Glutamatergic neuron (in vitro differentiated cells): ENCODE results near the gene SHOC1. TPM values are rescaled to one million over a fixed set of nuclear protein-coding genes. Genes with fewer than 3 reads are reported as not detected.

ENCODE experiments used
- DNase-seq: peaks from one replicate; pipeline ENCODE4 v3.0.0; 2022
- H3K27ac Mint-ChIP-seq: one replicate; pipeline ENCODE4 v1.8.0; 2020; ENCODE audit warnings: mild to moderate bottlenecking, mixed read lengths, inconsistent platforms; ENCODE audit not compliant: unreplicated experiment
- H3K27me3 Mint-ChIP-seq: one replicate; pipeline ENCODE4 v1.8.0; 2020; ENCODE audit warnings: mild to moderate bottlenecking, moderate library complexity, mixed read lengths, inconsistent platforms; ENCODE audit not compliant: unreplicated experiment
- H3K36me3 Mint-ChIP-seq: one replicate; pipeline ENCODE4 v1.8.0; 2020; ENCODE audit warnings: mild to moderate bottlenecking, mixed read lengths, inconsistent platforms; ENCODE audit not compliant: unreplicated experiment
- H3K4me1 Mint-ChIP-seq: one replicate; pipeline ENCODE4 v1.8.0; 2020; ENCODE audit warnings: mild to moderate bottlenecking, low read depth, mixed read lengths, inconsistent platforms; ENCODE audit not compliant: unreplicated experiment
- H3K4me3 Mint-ChIP-seq: one replicate; pipeline ENCODE4 v1.8.0; 2020; ENCODE audit warnings: mild to moderate bottlenecking, mixed read lengths, inconsistent platforms; ENCODE audit not compliant: unreplicated experiment
- H3K9me3 Mint-ChIP-seq: one replicate; pipeline ENCODE4 v1.8.0; 2020; ENCODE audit warnings: mild to moderate bottlenecking, moderate library complexity, mixed read lengths, inconsistent platforms; ENCODE audit not compliant: unreplicated experiment
- CTCF ChIP-seq: fragments of 200-600 bp; sonication (generic); IDR thresholded peaks from one replicate; pipeline ENCODE4 v1.5.0; 2021; ENCODE audit not compliant: partially characterized antibody, unreplicated experiment
- total RNA-seq: library from RNA; stranded (reverse); fragmentation: NEBNext Ultra II Directional; extraction: Animal tissue kit (Norgen Biotek cat#: 25700); gene quantifications from one replicate; pipeline ENCODE4 v1.2.1, GENCODE V29; 2021; ENCODE audit not compliant: unreplicated experiment

Gene SHOC1
- total RNA-seq, 1 donor from 2014 or later: not detected

GRCh38 chr9:111789881-111790280, 4.9 kb downstream of the SHOC1 start:
- Mint-ChIP-seq H3K36me3 (peaks cover 7% of the 10 kb centered on the region), H3K27me3 (no peaks in the 10 kb centered on the region), H3K4me3 (no peak overlapping the region), H3K9me3 (no peaks in the 10 kb centered on the region), H3K27ac (no peak overlapping the region), H3K4me1 (no peaks in the 10 kb centered on the region)
- no peak for DNase-seq
- no peak for TF ChIP-seq CTCF

GRCh38 chr9:111783857-111784256, 10.9 kb downstream of the SHOC1 start:
- peaks cover 5% of the 10 kb centered on the region for H3K36me3 Mint-ChIP-seq
- no peak overlapping the region for H3K4me3 Mint-ChIP-seq
- DNase-seq: no peak
- peaks cover 2% of the 10 kb centered on the region for H3K27me3 Mint-ChIP-seq
- no peak overlapping the region for H3K27ac Mint-ChIP-seq
- no peaks in the 10 kb centered on the region for H3K4me1 Mint-ChIP-seq
- TF ChIP-seq CTCF: no peak
- H3K9me3 Mint-ChIP-seq: no peaks in the 10 kb centered on the region

GRCh38 chr9:111783424-111783823, 11.3 kb downstream of the SHOC1 start:
- no peaks in the 10 kb centered on the region for H3K4me1 Mint-ChIP-seq
- peaks cover 5% of the 10 kb centered on the region for H3K36me3 Mint-ChIP-seq
- peaks cover 2% of the 10 kb centered on the region for H3K27me3 Mint-ChIP-seq
- no peaks in the 10 kb centered on the region for H3K9me3 Mint-ChIP-seq
- no peak overlapping the region for H3K27ac Mint-ChIP-seq
- H3K4me3 Mint-ChIP-seq: no peak overlapping the region
- no peak for DNase-seq
- no peak for TF ChIP-seq CTCF

- H3K4me3 Mint-ChIP-seq: no peak overlapping the region
- H3K4me1 Mint-ChIP-seq: no peaks in the 10 kb centered on the region
- H3K27me3 Mint-ChIP-seq: peaks cover 6% of the 10 kb centered on the region
- peaks cover 6% of the 10 kb centered on the region for H3K36me3 Mint-ChIP-seq
- H3K9me3 Mint-ChIP-seq: no peaks in the 10 kb centered on the region
- TF ChIP-seq CTCF: no peak
- DNase-seq: no peak
- no peak overlapping the region for H3K27ac Mint-ChIP-seq
Observed at GRCh38 chr9:111766066-111766465, 28.7 kb downstream of the SHOC1 start.

- peaks cover 6% of the 10 kb centered on the region for H3K27me3 Mint-ChIP-seq
- no peak for TF ChIP-seq CTCF
Observed at GRCh38 chr9:111762556-111762955, 32.2 kb downstream of the SHOC1 start.

More at GRCh38 chr9:111762556-111762955, 32.2 kb downstream of the SHOC1 start:
- H3K4me3 Mint-ChIP-seq: no peak overlapping the region
- no peak overlapping the region for H3K27ac Mint-ChIP-seq
- H3K36me3 Mint-ChIP-seq: peaks cover 6% of the 10 kb centered on the region
- DNase-seq: no peak
- H3K9me3 Mint-ChIP-seq: no peaks in the 10 kb centered on the region
- H3K4me1 Mint-ChIP-seq: no peaks in the 10 kb centered on the region
